ENCODE measurements around the gene NTN4.
"Not testable (repeated sequence)": the region's sequence is repeated elsewhere in the genome, so short reads cannot be mapped to it uniquely, and the experiment has no call there.

The NTN4 gene

DNA sequence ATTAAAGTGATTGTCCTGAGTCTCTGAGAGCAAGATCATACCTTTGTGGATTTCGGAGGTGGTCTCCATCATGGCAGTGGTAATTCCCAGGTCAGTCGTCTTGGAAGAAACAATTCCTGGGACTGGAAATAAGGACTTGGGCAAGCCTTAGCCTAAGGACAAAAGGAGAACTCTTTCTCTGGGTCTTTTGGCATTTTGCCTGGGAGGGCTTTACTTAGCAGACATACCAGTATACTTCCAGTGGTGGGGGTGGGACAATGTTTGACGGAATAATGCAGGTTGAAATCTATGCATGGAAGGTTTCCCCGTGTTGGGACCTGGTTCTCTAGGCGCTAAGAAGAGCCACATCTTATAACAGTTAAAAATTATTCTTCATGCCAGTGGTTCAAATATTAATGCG is 168.8 kb downstream of the NTN4 start:
- no peak for DNase-seq

- DNase-seq, result no peak
Observed at GRCh38 chr12:95620171-95620570, 170.4 kb downstream of the NTN4 start.

- not testable (repeated sequence) for DNase-seq
Observed at GRCh38 chr12:95616470-95616869, 174.1 kb downstream of the NTN4 start.

- DNase-seq, result no peak
Observed at GRCh38 chr12:95615749-95616148, 174.8 kb downstream of the NTN4 start.

GRCh38 chr12:95614390-95614982 is 176.1 kb downstream of the NTN4 start:
- DNase-seq, result no peak

DNA sequence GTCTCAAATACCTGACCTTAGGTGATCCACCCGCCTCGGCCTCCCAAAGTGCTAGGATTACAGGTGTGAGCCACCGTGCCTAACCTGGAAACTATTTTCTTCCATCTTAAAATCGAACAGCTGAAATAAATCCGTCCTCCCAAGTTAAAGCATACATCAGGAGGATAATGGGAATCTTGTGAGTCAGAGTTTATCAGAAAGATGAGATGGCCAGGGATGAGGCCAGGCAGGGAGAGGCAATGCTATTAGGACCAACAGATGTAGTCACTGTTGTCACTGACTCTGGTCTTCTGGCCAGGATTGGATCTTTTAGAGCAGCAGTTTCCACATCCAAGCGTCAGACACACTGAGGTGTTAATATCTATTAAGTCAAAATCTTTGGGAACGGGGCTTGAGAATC is 177.5 kb downstream of the NTN4 start:
- no peak for DNase-seq

DNA sequence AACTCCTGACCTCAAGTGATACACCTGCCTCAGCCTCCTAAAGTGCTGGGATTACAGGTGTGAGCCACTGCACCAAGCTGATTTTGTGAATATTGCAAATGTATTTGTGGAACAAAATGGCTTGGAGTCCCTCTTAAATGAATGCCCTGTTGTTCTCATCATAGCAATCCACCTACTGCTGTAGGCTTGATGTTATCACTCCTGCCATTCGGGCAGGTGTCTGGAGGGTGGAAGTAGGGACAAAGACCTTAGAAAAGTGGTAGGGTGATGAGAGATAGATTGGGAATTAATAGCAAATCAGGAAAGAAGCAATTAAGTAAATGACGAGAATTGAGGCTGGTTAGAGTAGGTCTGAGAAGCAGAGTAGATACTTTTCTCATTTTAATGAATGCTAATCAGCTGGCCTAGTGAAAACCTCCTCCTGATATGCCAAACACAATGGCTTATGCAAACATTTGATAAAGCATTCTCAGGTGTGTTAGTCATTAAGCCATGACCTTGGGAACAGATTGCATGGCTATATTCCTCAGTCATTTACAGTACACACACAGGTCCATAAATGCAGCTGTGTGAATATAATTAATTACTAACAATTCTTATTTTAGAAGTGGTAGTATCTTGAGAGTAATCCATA is 178.8 kb downstream of the NTN4 start:
- DNase-seq, result no peak

DNA sequence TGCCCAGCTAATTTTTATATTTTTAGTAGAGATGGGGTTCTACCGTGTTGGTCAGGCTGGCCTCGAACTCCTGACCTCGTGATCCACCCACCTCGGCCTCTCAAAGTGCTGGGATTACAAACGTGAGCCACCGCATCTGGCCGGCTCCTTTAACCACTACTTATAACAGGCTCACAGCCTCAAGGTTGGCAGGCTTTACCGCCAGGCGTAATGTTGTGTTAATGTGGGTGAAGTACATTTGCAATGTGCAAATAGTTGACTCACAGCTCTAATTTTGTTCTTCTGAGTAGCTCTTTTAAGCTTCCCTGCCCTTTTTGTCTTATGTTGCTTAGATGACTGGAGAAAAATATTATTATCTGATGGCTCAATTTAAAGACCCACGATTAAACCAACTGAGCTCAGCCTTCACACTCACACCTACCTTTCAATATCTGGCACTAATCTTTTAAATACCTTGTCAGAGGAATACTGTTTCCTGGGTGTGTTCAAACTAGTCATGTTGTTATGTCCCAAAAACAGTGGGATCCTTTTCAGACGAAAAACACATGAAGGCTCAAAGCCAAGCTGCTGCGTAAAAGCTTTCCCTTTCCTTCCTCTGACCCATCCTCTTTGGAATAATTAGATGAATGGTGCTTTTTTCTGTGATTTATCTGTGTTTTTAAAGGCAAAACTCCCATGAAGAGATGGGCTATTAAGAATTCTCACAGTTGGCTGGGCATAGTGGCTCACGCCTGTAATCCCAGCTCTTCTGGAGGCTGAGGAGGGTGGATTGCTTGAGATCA is 182.1 kb downstream of the NTN4 start:
- peak in 1 of 2 experiments; percentile 35 for DNase-seq

All from NCI-H1930 (cell line).